K562 (cell line): ENCODE results near the gene NUFIP2.

Experiments used
- E2F3 ChIP-seq: fragments of 250-450 bp; sonication (Bioruptor Pico); IDR thresholded peaks from 2 replicates; pipeline ENCODE4 v1.4.0; 2020; ENCODE audit warnings: mild to moderate bottlenecking
- POLR2A ChIP-seq: fragments of 450-650 bp; conservative IDR thresholded peaks from 2 replicates; pipeline ENCODE4 v1.6.1; 2016
- POLR2AphosphoS5 ChIP-seq: IDR thresholded peaks from 2 replicates; pipeline ENCODE4 v1.6.1; 2011; ENCODE audit warnings: mild to moderate bottlenecking, low read depth, low read length, moderate library complexity; ENCODE audit not compliant: control insufficient read depth, insufficient read depth
- SIRT6 ChIP-seq: IDR thresholded peaks from one replicate; pipeline ENCODE4 v1.6.1; 2012; ENCODE audit warnings: low read depth, mild to moderate bottlenecking, control low read depth, inconsistent platforms, low read length, moderate library complexity
- SMC3 ChIP-seq: conservative IDR thresholded peaks from 2 replicates; pipeline ENCODE4 v1.6.1; 2011; ENCODE audit warnings: low read depth, low read length, improper control_type of control experiment; ENCODE audit not compliant: insufficient read depth
- TCF7L2 ChIP-seq: fragments of 150-350 bp; IDR thresholded peaks from 2 replicates; pipeline ENCODE4 v1.6.1; 2016; ENCODE audit warnings: low read depth, mild to moderate bottlenecking, low read length, moderate library complexity
- TRIM28 ChIP-seq: fragments of 450-650 bp; IDR thresholded peaks from 2 replicates; pipeline ENCODE4 v1.6.1; 2017
- ZNF778 ChIP-seq: fragments of 450-650 bp; formaldehyde crosslinking; IDR thresholded peaks from 2 replicates; pipeline ENCODE4 v1.4.0; 2020; ENCODE audit warnings: mild to moderate bottlenecking, moderate library complexity
- TF ChIP-seq, protein P1 (sequence below): sonication (generic); formaldehyde crosslinking; IDR thresholded peaks from 2 replicates; pipeline ENCODE4 v1.8.1; 2023; ENCODE audit warnings: mild to moderate bottlenecking, missing genetic modification reagents, moderate library complexity

DNA sequence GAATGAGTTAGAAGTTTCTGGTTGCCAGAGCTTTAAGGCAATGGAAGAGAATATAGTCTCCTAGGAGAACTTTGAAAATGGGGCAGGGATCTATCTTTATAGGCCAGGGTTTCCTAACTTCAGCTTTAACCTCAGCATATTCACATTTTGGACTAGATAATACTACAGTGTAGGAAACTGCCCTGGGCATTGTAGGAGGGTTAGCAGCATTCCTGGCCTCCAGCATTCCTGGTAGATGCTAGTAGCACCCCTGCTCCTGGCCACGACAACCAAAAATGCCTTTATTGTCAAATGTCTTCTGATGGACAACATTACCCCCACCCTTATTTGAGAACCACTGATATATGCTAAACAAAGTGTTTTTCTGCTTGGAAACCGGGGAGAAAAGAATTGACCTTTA is 86.0 kb downstream of the NUFIP2 start:
- TF ChIP-seq ZNF778 (no peak), SIRT6 (no peak), TRIM28 (no peak), SMC3 (no peak), POLR2A (no peak), POLR2AphosphoS5 (no peak), E2F3 (no peak), TCF7L2 (no peak)
- TF ChIP-seq, protein P1, sequence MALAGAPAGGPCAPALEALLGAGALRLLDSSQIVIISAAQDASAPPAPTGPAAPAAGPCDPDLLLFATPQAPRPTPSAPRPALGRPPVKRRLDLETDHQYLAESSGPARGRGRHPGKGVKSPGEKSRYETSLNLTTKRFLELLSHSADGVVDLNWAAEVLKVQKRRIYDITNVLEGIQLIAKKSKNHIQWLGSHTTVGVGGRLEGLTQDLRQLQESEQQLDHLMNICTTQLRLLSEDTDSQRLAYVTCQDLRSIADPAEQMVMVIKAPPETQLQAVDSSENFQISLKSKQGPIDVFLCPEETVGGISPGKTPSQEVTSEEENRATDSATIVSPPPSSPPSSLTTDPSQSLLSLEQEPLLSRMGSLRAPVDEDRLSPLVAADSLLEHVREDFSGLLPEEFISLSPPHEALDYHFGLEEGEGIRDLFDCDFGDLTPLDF: no peak
